Rectal smooth muscle tissue (tissue), 1 donor: Measurements from ENCODE around the gene MYLK4.
A peak's percentile ranks its signal among the peaks of the same experiment; 100 is the strongest.

ENCODE experiments used
- H3K27ac ChIP-seq: one replicate; pipeline ENCODE4 v1.7.0; 2013; ENCODE audit warnings: low read depth, low read length, inconsistent platforms
- H3K27me3 ChIP-seq: one replicate; pipeline ENCODE4 v1.7.0; 2013; ENCODE audit warnings: low read length; ENCODE audit not compliant: control insufficient read depth, insufficient read depth
- H3K36me3 ChIP-seq: one replicate; pipeline ENCODE4 v1.7.0; 2013; ENCODE audit warnings: low read length; ENCODE audit not compliant: control insufficient read depth, insufficient read depth
- H3K4me1 ChIP-seq: one replicate; pipeline ENCODE4 v1.7.0; 2013; ENCODE audit warnings: low read length; ENCODE audit not compliant: control insufficient read depth, insufficient read depth
- H3K4me3 ChIP-seq: one replicate; pipeline ENCODE4 v1.7.0; 2013; ENCODE audit warnings: low read length
- H3K9ac ChIP-seq: one replicate; pipeline ENCODE4 v1.7.0; 2013; ENCODE audit warnings: low read length

MYLK4 gene

DNA sequence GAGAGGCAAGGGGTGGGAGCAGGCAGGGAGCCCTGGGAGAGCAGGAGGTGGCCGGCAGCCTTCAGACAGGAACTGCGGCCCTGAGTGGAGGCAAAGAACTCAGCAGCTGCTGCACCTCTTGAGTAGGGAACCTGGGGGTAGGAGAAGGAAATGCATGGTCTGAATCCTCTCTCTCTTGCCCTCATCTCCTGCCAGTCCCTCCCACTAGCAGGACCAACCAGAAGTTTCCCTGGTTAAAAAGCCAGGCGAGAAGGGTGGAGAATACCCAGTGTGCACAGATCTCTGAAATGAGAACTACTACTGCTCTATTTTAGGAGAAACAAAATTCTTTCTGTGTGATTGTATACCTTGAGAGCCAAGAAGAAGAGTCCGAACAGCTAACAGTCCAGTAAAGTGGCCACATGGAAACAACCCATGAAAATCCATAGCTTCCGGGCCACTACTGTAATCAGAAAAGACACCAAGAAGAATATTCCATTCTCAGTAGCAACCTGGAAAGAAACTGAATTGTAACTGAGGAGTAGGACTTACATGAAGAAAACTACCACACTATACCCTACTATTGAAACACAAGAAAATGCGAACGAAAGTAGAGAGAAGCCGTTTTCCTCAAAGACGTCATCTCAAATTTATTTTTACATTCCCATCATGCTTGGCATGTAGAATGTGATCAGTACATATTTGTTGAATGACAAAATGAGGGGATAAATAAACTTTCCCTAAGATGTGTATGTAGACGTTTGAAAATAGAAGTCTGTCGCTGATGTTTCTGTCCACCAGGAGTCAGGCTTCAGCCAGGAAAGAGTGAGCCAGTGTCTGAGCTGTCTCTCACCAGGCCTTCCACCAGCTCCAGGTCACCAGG, 40.1 kb upstream of the MYLK4 start:
- Histone ChIP-seq H3K27ac (peak overlapping the region; percentile 82), H3K36me3 (no peaks in the 10 kb centered on the region), H3K4me1 (peaks cover 13% of the 10 kb centered on the region), H3K4me3 (no peak overlapping the region), H3K27me3 (no peaks in the 10 kb centered on the region), H3K9ac (no peak overlapping the region)

- peaks cover 10% of the 10 kb centered on the region for H3K4me1 ChIP-seq
- no peak overlapping the region for H3K9ac ChIP-seq
- H3K4me3 ChIP-seq: no peak overlapping the region
- no peaks in the 10 kb centered on the region for H3K27me3 ChIP-seq
- H3K36me3 ChIP-seq: peaks cover 3% of the 10 kb centered on the region
- no peak overlapping the region for H3K27ac ChIP-seq
These were observed 35.5 kb upstream of the MYLK4 start for GRCh38 chr6:2786269-2786668.

GRCh38 chr6:2784930-2785329, 34.2 kb upstream of the MYLK4 start:
- Histone ChIP-seq H3K4me1 (no peaks in the 10 kb centered on the region), H3K27me3 (no peaks in the 10 kb centered on the region), H3K36me3 (peaks cover 7% of the 10 kb centered on the region), H3K27ac (no peak overlapping the region), H3K4me3 (no peak overlapping the region), H3K9ac (no peak overlapping the region)

DNA sequence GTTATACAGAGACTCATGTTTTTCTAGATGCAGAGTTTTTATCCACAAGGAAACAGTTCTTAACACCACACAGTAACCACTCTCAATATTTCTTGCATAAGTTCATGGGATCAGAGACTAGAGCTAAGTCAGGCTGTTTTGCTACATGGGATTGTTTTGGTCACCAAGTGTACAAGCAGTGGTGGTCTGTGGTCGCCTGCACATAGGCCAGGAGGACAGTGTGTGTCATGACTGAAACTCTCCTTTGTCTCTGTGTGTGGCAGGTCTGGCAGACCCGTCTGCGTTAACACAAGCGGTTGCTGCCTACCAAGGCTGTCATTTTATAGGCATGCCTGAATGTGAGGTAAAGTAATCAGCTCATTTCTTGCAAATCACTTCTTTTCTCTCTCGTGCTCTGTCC, 33.3 kb upstream of the MYLK4 start:
- Histone ChIP-seq H3K36me3 (peaks cover 7% of the 10 kb centered on the region), H3K9ac (no peak overlapping the region), H3K27ac (no peak overlapping the region), H3K27me3 (no peaks in the 10 kb centered on the region), H3K4me1 (no peaks in the 10 kb centered on the region), H3K4me3 (no peak overlapping the region)

GRCh38 chr6:2783188-2783963, 32.7 kb upstream of the MYLK4 start:
- Histone ChIP-seq H3K27ac (no peak overlapping the region), H3K9ac (no peak overlapping the region)

DNA sequence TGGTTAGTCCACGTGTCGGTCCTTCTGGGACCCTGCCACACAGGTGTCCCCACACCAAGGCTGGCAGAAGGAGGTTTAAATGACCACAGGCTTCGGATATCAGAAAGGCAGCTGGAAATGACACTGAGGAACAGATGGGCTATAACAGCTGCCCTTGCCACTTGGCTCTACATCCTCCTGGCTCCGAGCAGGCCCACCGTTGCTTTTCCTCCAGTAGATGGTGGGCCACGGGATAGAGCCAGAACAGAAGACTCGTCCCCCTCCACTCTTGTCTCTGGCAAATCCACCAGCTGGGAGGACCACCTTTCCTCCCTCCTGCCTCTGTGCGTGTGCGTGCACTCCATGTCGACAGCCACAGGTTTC, 32.1 kb upstream of the MYLK4 start:
- Histone ChIP-seq H3K9ac (no peak overlapping the region), H3K36me3 (peaks cover 7% of the 10 kb centered on the region), H3K4me1 (no peaks in the 10 kb centered on the region), H3K27me3 (no peaks in the 10 kb centered on the region), H3K27ac (no peak overlapping the region), H3K4me3 (no peak overlapping the region)

More at GRCh38 chr6:2783188-2783963, 32.7 kb upstream of the MYLK4 start:
- no peaks in the 10 kb centered on the region for H3K27me3 ChIP-seq
- no peak overlapping the region for H3K4me3 ChIP-seq
- peaks cover 7% of the 10 kb centered on the region for H3K36me3 ChIP-seq
- no peaks in the 10 kb centered on the region for H3K4me1 ChIP-seq

DNA sequence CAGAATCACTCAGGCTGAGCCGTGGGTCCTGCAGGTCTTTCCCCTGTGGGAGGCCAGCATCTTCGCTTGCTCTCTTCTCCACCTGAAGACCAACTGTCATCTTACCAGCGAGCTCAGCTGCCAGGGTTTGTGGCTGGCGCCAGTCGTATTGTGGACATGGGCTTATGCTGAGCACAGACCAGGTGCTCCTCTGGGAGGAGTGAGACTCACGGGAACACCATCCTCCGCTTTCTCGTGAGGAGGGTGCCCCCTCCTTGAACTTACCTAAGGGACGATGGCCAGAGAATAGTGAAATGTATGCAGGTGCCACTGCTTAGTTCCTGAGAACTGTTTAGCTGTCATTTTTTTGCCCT, 31.6 kb upstream of the MYLK4 start:
- Histone ChIP-seq H3K27ac (no peak overlapping the region), H3K9ac (no peak overlapping the region), H3K27me3 (no peaks in the 10 kb centered on the region), H3K4me3 (no peak overlapping the region), H3K36me3 (peaks cover 7% of the 10 kb centered on the region), H3K4me1 (no peaks in the 10 kb centered on the region)

DNA sequence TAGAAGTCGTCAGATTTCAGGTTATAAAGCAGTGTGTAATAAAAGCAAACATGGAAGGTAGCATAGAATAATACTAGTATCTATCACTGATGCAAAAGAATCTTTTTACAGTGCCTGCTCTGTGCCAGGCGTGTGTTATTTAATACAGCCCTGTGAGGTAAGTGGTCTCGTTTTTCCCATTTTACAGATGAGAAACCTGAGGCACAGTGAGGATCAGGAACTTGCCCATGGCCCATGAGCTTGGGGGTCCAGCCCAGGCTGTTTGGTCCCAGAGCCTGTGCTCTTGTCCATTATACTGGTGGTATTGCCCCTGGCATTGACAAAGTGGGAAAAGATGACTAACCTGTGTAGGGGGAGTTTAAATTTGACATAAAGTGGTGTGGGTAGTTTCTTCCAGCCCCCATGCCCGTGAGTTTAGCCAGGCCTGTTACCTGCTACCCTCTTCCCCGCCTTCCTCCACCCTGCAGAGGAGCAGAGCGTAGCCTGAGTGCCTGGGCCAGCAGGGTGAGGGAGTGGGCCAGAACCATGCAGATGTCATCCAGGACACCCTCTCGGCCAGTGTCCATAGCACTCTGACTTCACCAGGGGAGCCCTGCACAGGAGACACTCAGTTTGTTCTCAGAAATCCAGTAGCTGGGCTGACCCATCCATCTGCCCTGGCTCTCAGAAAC, 31.1 kb upstream of the MYLK4 start:
- Histone ChIP-seq H3K4me1 (no peaks in the 10 kb centered on the region), H3K27me3 (no peaks in the 10 kb centered on the region), H3K36me3 (peaks cover 7% of the 10 kb centered on the region), H3K9ac (no peak overlapping the region), H3K27ac (no peak overlapping the region), H3K4me3 (no peak overlapping the region)

DNA sequence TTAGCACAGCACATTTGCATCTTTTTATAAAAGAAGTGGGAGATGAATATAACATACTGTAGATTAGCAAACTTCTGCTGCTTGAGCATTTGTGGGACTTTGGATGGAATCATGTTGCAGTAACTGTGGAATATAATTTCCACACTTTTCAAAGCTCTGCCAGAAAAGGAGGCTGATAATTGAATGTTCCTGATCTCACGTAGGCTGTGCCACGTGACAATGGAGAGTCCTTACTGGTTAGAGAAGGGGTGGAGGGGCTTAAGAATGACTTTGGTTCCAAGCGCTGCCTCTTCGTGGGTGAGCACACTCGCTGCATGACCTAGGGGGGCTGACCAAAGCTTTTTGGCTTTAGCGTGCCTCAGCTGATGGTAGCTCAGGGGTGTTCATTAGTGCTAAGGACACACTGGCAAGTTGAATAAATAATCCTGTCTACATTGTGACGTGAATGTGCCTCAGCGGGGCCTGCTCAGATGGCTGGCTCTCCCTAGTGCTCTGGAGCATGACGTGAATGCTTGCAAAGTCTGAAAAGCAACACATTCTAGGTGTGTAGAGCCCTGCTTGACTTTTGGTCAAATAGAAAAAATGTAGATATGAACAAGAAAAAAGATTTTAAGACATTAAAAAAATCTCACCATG, 29.5 kb upstream of the MYLK4 start:
- Histone ChIP-seq H3K9ac (no peak overlapping the region), H3K36me3 (peaks cover 7% of the 10 kb centered on the region), H3K27me3 (no peaks in the 10 kb centered on the region), H3K4me3 (no peak overlapping the region), H3K4me1 (no peaks in the 10 kb centered on the region), H3K27ac (no peak overlapping the region)

DNA sequence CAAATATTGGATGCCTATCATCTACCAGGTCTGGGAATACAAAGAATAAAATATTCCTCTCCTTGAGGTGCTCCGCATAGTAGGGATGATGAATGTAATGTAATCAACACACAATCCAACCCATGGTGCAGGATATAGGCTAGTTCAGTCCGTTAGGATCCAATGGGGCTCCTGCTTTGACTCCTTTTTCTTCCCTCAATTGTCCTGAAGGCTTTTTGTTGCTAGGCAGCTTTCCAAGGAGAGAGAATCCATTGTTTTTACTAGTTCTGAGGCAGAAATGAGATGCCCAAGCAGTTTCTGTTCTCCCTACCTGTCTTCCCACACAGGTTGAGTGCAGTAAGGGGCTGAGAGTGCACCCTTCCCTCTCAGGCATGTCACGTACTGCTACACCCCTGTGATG, 26.5 kb upstream of the MYLK4 start:
- H3K36me3 ChIP-seq: peaks cover 7% of the 10 kb centered on the region
- no peaks in the 10 kb centered on the region for H3K27me3 ChIP-seq
- no peak overlapping the region for H3K4me3 ChIP-seq
- H3K27ac ChIP-seq: no peak overlapping the region
- no peak overlapping the region for H3K9ac ChIP-seq
- H3K4me1 ChIP-seq: no peaks in the 10 kb centered on the region

DNA sequence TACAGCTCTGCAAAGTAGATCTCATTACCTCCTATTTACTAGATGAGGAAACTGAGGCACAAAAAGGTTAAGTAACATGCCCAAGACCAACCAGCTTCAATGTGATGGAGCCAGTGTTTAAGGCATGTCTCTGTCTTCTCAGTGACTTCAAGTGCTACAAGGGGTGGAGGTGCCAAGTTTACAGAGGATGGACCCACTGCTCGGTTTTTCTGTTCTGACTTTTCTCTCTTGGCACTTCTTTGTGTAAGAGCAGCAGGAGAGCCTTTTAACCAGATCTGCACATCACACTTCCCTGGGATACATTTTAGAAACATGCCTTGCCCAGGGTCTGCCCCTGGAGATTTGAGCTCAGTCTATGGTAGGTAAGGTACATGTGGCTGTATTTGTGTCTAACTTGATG, 24.3 kb upstream of the MYLK4 start:
- Histone ChIP-seq H3K27me3 (no peaks in the 10 kb centered on the region), H3K4me3 (no peak overlapping the region), H3K4me1 (no peaks in the 10 kb centered on the region), H3K27ac (no peak overlapping the region), H3K9ac (no peak overlapping the region), H3K36me3 (peaks cover 7% of the 10 kb centered on the region)

DNA sequence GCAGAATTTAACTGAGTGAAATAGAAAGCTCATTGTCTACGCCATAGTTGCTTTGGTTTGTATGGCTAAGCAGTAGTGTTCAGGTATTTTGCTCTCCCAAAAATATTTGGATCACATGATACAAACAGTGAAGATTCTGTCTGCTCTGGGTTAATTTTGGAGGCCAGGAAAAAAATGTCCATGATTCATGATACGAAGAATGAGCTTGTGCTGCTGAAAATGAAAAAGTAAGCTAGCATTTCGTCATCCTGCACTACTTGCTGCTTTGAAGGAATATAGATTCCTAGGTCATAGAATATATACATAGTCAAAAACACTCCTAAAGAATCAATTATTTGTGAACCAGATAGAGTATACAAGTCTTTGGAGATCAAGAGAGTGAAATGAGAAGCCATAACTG, 22.7 kb upstream of the MYLK4 start:
- no peak overlapping the region for H3K27ac ChIP-seq
- H3K4me1 ChIP-seq: no peaks in the 10 kb centered on the region
- H3K27me3 ChIP-seq: no peaks in the 10 kb centered on the region
- no peak overlapping the region for H3K4me3 ChIP-seq
- no peak overlapping the region for H3K9ac ChIP-seq
- H3K36me3 ChIP-seq: peaks cover 7% of the 10 kb centered on the region
